SK-N-SH treated with all-trans-retinoic acid at 6 μM for 48 hours (cell line): ENCODE data around the gene R3HDM2.

Experiments used
- ATAC-seq: fragments of 200-7000 bp; cut with Tn5 transposase; 3 replicates; pipeline ENCODE4 v1.9.1; 2020; ENCODE audit warnings: mild to moderate bottlenecking, moderate library complexity
- ARNTL ChIP-seq: fragments of 450-650 bp; formaldehyde crosslinking; IDR thresholded peaks from 2 replicates; pipeline ENCODE4 v1.5.0; 2020; ENCODE audit warnings: low read depth, mild to moderate bottlenecking, moderate library complexity, borderline replicate concordance
- BACH2 ChIP-seq: fragments of 250-450 bp; sonication (Bioruptor Pico); IDR thresholded peaks from 2 replicates; pipeline ENCODE4 v1.9.0; 2021; ENCODE audit warnings: mild to moderate bottlenecking, borderline replicate concordance
- ESRRG ChIP-seq: fragments of 250-450 bp; sonication (Bioruptor Pico); IDR thresholded peaks from 2 replicates; pipeline ENCODE4 v1.6.1; 2021; ENCODE audit warnings: mild to moderate bottlenecking
- GLIS3 ChIP-seq: fragments of 250-450 bp; sonication (Bioruptor Pico); IDR thresholded peaks from 2 replicates; pipeline ENCODE4 v1.5.0; 2020; ENCODE audit warnings: mild to moderate bottlenecking, moderate library complexity
- ISL1 ChIP-seq: fragments of 250-450 bp; sonication (Bioruptor Pico); IDR thresholded peaks from 2 replicates; pipeline ENCODE4 v2.1.2; 2022; ENCODE audit warnings: mild to moderate bottlenecking, moderate library complexity
- OSR1 ChIP-seq: fragments of 250-450 bp; sonication (Bioruptor Pico); IDR thresholded peaks from 2 replicates; pipeline ENCODE4 v1.8.0; 2022; ENCODE audit warnings: moderate library complexity, mild to moderate bottlenecking, inconsistent platforms
- PPARA ChIP-seq: fragments of 250-450 bp; sonication (Bioruptor Pico); IDR thresholded peaks from 2 replicates; pipeline ENCODE4 v1.5.0; 2020; ENCODE audit warnings: mild to moderate bottlenecking, borderline replicate concordance
- TCF4 ChIP-seq: fragments of 250-450 bp; sonication (Bioruptor Pico); IDR thresholded peaks from 2 replicates; pipeline ENCODE4 v1.8.0; 2021; ENCODE audit warnings: mild to moderate bottlenecking, moderate library complexity, borderline replicate concordance
- TOX ChIP-seq: fragments of 250-450 bp; sonication (Bioruptor Pico); IDR thresholded peaks from 2 replicates; pipeline ENCODE4 v1.8.0; 2021; ENCODE audit warnings: mild to moderate bottlenecking, moderate library complexity, borderline replicate concordance
- ZFP3 ChIP-seq: fragments of 250-450 bp; sonication (Bioruptor Pico); IDR thresholded peaks from 2 replicates; pipeline ENCODE4 v1.5.0; 2020; ENCODE audit warnings: mild to moderate bottlenecking, moderate library complexity
- ZFP30 ChIP-seq: fragments of 450-650 bp; formaldehyde crosslinking; IDR thresholded peaks from 2 replicates; pipeline ENCODE4 v1.5.0; 2022; ENCODE audit warnings: mild to moderate bottlenecking, moderate library complexity
- ZNF565 ChIP-seq: fragments of 450-650 bp; formaldehyde crosslinking; conservative IDR thresholded peaks from 2 replicates; pipeline ENCODE4 v1.5.0; 2020; ENCODE audit warnings: low read depth, mild to moderate bottlenecking, moderate library complexity
- ZNF70 ChIP-seq: fragments of 450-650 bp; formaldehyde crosslinking; IDR thresholded peaks from 2 replicates; pipeline ENCODE4 v1.5.0; 2020; ENCODE audit warnings: mild to moderate bottlenecking, moderate library complexity
- ZNF8 ChIP-seq: fragments of 450-650 bp; formaldehyde crosslinking; IDR thresholded peaks from 2 replicates; pipeline ENCODE4 v1.5.0; 2020; ENCODE audit warnings: mild to moderate bottlenecking, moderate library complexity
- TF ChIP-seq, protein P1 (sequence below): fragments of 250-450 bp; sonication (Bioruptor Pico); IDR thresholded peaks from 2 replicates; pipeline ENCODE4 v1.5.1; 2021; ENCODE audit warnings: mild to moderate bottlenecking, moderate library complexity
- TF ChIP-seq, protein P2 (sequence below): fragments of 250-450 bp; sonication (Bioruptor Pico); IDR thresholded peaks from 2 replicates; pipeline ENCODE4 v1.8.0; 2020; ENCODE audit warnings: mild to moderate bottlenecking, moderate library complexity, borderline replicate concordance
- TF ChIP-seq, protein P3 (sequence below): fragments of 250-450 bp; sonication (Bioruptor Pico); IDR thresholded peaks from 2 replicates; pipeline ENCODE4 v1.5.1; 2020; ENCODE audit warnings: low read depth, mild to moderate bottlenecking, moderate library complexity
- TF ChIP-seq, protein P4 (sequence below): fragments of 250-450 bp; sonication (Bioruptor Pico); IDR thresholded peaks from 2 replicates; pipeline ENCODE4 v1.8.0; 2021; ENCODE audit warnings: low read depth, mild to moderate bottlenecking, moderate library complexity, borderline replicate concordance

Gene R3HDM2

DNA sequence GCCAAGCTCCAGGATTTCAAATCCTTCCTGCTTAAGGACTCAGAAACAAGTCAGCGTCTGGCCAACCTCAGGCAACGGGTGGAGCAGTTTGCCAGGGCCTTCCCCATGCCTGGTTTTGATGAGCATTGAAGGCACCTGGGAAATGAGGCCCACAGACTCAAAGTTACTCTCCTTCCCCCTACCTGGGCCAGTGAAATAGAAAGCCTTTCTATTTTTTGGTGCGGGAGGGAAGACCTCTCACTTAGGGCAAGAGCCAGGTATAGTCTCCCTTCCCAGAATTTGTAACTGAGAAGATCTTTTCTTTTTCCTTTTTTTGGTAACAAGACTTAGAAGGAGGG lies 196.6 kb downstream of the R3HDM2 start:
- no peak for TF ChIP-seq BACH2 (CRISPR knock-in tag)
- TF ChIP-seq, protein P1, sequence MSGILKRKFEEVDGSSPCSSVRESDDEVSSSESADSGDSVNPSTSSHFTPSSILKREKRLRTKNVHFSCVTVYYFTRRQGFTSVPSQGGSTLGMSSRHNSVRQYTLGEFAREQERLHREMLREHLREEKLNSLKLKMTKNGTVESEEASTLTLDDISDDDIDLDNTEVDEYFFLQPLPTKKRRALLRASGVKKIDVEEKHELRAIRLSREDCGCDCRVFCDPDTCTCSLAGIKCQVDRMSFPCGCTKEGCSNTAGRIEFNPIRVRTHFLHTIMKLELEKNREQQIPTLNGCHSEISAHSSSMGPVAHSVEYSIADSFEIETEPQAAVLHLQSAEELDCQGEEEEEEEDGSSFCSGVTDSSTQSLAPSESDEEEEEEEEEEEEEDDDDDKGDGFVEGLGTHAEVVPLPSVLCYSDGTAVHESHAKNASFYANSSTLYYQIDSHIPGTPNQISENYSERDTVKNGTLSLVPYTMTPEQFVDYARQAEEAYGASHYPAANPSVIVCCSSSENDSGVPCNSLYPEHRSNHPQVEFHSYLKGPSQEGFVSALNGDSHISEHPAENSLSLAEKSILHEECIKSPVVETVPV (CRISPR knock-in tag), result no peak
- TF ChIP-seq, protein P2, sequence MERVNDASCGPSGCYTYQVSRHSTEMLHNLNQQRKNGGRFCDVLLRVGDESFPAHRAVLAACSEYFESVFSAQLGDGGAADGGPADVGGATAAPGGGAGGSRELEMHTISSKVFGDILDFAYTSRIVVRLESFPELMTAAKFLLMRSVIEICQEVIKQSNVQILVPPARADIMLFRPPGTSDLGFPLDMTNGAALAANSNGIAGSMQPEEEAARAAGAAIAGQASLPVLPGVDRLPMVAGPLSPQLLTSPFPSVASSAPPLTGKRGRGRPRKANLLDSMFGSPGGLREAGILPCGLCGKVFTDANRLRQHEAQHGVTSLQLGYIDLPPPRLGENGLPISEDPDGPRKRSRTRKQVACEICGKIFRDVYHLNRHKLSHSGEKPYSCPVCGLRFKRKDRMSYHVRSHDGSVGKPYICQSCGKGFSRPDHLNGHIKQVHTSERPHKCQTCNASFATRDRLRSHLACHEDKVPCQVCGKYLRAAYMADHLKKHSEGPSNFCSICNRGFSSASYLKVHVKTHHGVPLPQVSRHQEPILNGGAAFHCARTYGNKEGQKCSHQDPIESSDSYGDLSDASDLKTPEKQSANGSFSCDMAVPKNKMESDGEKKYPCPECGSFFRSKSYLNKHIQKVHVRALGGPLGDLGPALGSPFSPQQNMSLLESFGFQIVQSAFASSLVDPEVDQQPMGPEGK (CRISPR knock-in tag), result no peak
- no peak for TF ChIP-seq ZFP30 (CRISPR knock-in tag)
- TF ChIP-seq ZFP3 (CRISPR knock-in tag), result no peak
- TF ChIP-seq, protein P3, sequence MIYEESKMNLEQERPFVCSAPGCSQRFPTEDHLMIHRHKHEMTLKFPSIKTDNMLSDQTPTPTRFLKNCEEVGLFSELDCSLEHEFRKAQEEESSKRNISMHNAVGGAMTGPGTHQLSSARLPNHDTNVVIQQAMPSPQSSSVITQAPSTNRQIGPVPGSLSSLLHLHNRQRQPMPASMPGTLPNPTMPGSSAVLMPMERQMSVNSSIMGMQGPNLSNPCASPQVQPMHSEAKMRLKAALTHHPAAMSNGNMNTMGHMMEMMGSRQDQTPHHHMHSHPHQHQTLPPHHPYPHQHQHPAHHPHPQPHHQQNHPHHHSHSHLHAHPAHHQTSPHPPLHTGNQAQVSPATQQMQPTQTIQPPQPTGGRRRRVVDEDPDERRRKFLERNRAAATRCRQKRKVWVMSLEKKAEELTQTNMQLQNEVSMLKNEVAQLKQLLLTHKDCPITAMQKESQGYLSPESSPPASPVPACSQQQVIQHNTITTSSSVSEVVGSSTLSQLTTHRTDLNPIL, result no peak
- no peak for TF ChIP-seq ESRRG (CRISPR knock-in tag)
- TF ChIP-seq ARNTL, result no peak
- TF ChIP-seq ZNF8 (CRISPR knock-in tag), result no peak
- no peak for ATAC-seq

DNA sequence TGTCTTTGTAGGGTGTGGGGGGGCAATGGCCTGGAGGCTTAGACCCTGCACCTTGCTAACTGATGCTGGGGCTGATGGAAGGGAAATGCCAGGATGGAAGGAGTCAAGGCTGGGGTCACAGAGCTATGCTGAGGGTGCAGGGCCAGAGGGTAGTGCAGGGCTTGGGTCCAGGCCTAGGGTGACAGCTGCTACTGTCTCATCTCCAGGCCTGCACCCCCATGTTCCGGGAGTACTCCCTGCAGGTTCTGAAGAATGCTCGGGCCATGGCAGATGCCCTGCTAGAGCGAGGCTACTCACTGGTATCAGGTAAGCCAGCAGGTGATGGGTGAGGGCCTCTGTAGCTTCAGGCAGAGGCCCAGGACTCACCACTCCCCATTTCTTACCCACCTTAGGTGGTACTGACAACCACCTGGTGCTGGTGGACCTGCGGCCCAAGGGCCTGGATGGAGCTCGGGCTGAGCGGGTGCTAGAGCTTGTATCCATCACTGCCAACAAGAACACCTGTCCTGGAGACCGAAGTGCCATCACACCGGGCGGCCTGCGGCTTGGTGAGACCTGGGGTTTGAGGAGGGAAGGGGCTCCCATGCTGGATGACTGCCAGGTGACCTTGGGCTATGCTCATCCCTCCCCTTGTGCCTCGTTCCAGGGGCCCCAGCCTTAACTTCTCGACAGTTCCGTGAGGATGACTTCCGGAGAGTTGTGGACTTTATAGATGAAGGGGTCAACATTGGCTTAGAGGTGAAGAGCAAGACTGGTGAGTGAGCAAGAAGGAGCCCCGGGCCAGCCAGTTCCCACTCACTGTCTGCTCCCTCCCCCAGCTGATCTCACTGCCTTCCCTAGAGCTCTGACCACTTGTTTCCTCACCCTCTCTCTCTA lies 197.2 kb downstream of the R3HDM2 start:
- TF ChIP-seq BACH2 (CRISPR knock-in tag) (no peak), TOX (no peak), ZNF8 (CRISPR knock-in tag) (no peak), ZNF70 (CRISPR knock-in tag) (no peak), ZFP3 (CRISPR knock-in tag) (no peak), ESRRG (CRISPR knock-in tag) (no peak), TCF4 (CRISPR knock-in tag) (no peak)
- TF ChIP-seq, protein P1 (CRISPR knock-in tag), result no peak
- TF ChIP-seq, all 23 proteins: peak for 0
- ATAC-seq, result no peak

DNA sequence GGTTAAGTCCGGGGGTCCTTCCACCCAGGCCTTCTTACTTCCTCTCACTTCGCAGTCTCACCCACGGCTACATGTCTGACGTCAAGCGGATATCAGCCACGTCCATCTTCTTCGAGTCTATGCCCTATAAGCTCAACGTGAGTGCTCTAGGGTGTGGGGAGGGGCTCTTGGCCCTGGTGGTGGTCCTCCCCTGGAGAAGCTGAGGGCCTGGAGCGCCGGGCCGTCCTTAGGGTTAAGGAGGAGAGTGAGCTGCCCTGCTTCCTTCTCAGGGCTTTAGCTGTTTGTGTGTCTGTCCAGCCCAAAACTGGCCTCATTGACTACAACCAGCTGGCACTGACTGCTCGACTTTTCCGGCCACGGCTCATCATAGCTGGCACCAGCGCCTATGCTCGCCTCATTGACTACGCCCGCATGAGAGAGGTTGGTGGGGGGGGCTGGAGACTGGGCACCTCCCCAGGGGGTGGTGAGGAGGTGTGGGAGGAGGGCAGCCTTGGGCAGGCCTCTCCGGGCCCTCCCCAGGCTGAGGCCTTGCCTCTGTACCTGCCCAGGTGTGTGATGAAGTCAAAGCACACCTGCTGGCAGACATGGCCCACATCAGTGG lies 198.6 kb downstream of the R3HDM2 start:
- ATAC-seq, result no peak
- TF ChIP-seq ZNF565 (CRISPR knock-in tag) (no peak), GLIS3 (CRISPR knock-in tag) (no peak), ISL1 (CRISPR knock-in tag) (no peak), PPARA (no peak), OSR1 (CRISPR knock-in tag) (no peak), BACH2 (CRISPR knock-in tag) (no peak)
- TF ChIP-seq, protein P1 (CRISPR knock-in tag), result no peak
- TF ChIP-seq, protein P4, sequence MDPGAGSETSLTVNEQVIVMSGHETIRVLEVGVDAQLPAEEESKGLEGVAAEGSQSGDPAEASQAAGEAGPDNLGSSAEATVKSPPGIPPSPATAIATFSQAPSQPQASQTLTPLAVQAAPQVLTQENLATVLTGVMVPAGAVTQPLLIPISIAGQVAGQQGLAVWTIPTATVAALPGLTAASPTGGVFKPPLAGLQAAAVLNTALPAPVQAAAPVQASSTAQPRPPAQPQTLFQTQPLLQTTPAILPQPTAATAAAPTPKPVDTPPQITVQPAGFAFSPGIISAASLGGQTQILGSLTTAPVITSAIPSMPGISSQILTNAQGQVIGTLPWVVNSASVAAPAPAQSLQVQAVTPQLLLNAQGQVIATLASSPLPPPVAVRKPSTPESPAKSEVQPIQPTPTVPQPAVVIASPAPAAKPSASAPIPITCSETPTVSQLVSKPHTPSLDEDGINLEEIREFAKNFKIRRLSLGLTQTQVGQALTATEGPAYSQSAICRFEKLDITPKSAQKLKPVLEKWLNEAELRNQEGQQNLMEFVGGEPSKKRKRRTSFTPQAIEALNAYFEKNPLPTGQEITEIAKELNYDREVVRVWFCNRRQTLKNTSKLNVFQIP (CRISPR knock-in tag), result no peak
- TF ChIP-seq, protein P3, result no peak
